Stimulated activated CD8-positive, alpha-beta memory T cell treated with anti-CD3 and anti-CD28 coated beads, Interleukin-12 subunit alpha, Interleukin-12 subunit beta, amount 100 ng/mL, for 24 hours (primary cell): ENCODE data around the gene TOE1.
A peak's percentile ranks its signal among the peaks of the same experiment; 100 is the strongest.

Experiments used
- DNase-seq: peaks from one replicate; pipeline ENCODE4 v3.0.0-alpha.2; 2020; ENCODE audit errors: extremely low read depth

The TOE1 gene

GRCh38 chr1:45326627-45327623 is 13.0 kb upstream of the TOE1 start, which contains the start of gene HPDL:
HPDL (plus strand) TSS chr1:45326895; CDS start chr1:45327149, 254 bp downstream.
- DNase-seq, result peak; percentile 58

GRCh38 chr1:45327644-45328515 is 12.1 kb upstream of the TOE1 start:
- no peak for DNase-seq

- no peak for DNase-seq
These were observed 11.3 kb upstream of the TOE1 start for GRCh38 chr1:45328680-45329079.

GRCh38 chr1:45329445-45329844 is 10.5 kb upstream of the TOE1 start:
- no peak for DNase-seq

- DNase-seq, result no peak
These were observed 8.3 kb upstream of the TOE1 start for GRCh38 chr1:45331436-45332345.

- no peak for DNase-seq
These were observed 7.6 kb upstream of the TOE1 start for GRCh38 chr1:45332346-45332720.

- no peak for DNase-seq
These were observed 5.4 kb upstream of the TOE1 start for GRCh38 chr1:45334308-45335245.

- no peak for DNase-seq
These were observed 4.1 kb upstream of the TOE1 start for GRCh38 chr1:45335855-45336324.

GRCh38 chr1:45337630-45338325 is 2.2 kb upstream of the TOE1 start:
- no peak for DNase-seq

GRCh38 chr1:45340816-45341466 is 971 bp downstream of the TOE1 start:
- no peak for DNase-seq

- DNase-seq, result no peak
These were observed 4.5 kb downstream of the TOE1 start for GRCh38 chr1:45344499-45344898.

GRCh38 chr1:45345014-45345413 is 5.0 kb downstream of the TOE1 start:
- DNase-seq, result no peak

GRCh38 chr1:45346473-45346872 is 6.5 kb downstream of the TOE1 start:
- DNase-seq, result no peak

- no peak for DNase-seq
These were observed 8.1 kb downstream of the TOE1 start for GRCh38 chr1:45348020-45348419.

- no peak for DNase-seq
These were observed 8.6 kb downstream of the TOE1 start for GRCh38 chr1:45348609-45348965.

- no peak for DNase-seq
These were observed 9.2 kb downstream of the TOE1 start for GRCh38 chr1:45348966-45349677.

GRCh38 chr1:45351508-45351907 is 11.5 kb downstream of the TOE1 start:
- DNase-seq, result no peak

- DNase-seq, result no peak
These were observed 13.7 kb downstream of the TOE1 start for GRCh38 chr1:45353685-45354084.
